NCI-H510A treated with DMSO at 0.1 percent for 48 hours (cell line): ENCODE measurements around the gene RNF180.
"Not testable (repeated sequence)": the region's sequence is repeated elsewhere in the genome, so short reads cannot be mapped to it uniquely, and the experiment has no call there.

Experiments used
- DNase-seq: peaks from one replicate; lab custom pipeline; 2025; lab: John Stamatoyannopoulos, UW

The RNF180 gene

DNA sequence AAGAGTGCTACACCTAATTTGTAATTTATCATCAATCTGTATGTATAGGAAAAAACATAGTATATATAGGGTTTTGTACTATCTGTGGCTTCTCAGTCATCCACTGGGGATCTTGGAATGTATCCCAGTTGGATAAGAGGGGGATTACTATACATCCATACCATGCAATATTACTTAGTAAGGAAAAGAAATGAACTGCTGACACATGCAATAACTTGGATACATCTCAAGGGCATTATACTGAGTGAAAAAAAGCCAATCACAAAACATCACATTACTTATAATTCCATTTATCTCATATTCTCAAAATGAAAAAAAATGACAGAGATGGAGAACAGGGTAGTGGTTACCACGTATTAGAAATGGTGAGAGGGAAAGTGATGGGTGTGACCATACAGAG is 231.9 kb downstream of the RNF180 start:
- no peak for DNase-seq

DNA sequence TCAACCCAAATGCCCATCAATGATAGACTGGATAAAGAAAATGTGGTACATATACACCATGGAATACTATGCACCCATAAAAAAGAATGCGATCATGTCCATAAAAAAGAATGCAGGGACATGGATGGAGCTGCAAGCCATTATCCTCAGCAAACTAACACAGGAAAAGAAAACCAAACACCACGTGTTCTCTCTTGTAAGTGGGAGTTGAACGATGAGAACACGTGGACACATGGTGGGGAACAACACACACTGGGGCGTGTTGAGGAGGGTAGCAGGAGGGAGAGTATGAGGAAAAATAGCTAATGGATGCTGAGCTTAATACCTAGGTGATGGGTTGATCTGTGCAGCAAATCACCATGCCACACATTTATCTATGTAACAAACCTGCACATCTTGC is 233.1 kb downstream of the RNF180 start:
- DNase-seq = not testable (repeated sequence)

DNA sequence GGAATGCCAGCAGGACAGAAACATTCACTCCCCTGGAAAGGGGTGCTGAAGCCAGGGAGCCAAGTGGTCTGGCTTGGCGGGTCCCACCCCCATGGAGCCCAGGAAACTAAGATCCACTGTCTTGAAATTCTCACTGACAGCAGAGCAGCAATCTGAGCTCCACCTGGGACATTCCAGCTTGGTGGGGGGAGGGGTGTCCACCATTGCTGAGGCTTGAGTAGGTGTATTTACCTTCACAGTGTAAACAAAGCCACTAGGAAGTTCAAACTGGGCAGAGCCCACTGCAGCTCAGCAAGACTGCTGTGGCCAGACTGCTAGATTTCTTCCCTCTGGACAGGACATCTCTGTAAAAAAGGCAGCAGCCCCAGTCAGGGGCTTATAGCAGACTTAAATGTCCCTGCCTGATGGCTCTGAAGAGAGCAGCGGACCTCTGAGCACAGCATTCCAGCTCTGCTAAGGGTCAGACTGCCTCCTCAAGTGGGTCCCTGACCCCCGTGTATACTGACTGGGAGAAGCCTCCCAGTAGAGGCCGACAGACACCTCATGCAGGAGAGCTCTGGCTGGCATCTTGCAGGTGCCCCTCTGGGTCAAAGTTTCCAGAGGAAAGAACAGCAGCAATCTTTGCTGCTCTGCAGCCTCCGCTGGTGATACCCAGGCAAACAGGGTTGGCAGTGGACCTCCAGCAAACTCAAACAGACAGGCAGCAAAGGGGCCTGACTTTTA is 241.6 kb downstream of the RNF180 start:
- peak; percentile 9 for DNase-seq

DNA sequence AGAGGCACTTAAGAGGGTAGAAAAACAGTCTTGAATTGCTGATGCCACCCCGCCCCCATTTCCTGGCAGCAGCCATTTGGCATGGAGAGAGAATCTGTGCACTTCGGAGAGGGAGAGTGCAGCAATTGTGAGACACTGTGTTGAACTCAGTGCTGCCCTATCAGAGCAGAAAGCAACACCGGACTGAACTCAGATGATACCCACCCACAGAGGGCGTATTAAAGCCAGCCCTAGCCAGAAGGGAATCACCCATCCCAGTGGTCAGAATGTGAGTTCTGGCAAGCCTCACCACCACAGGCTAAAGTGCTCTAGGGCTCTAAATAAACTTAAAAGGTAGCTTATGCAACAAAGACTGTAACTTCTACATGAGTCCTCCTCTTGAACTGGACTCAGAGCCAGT is 251.7 kb downstream of the RNF180 start:
- peak; percentile 27 for DNase-seq

DNA sequence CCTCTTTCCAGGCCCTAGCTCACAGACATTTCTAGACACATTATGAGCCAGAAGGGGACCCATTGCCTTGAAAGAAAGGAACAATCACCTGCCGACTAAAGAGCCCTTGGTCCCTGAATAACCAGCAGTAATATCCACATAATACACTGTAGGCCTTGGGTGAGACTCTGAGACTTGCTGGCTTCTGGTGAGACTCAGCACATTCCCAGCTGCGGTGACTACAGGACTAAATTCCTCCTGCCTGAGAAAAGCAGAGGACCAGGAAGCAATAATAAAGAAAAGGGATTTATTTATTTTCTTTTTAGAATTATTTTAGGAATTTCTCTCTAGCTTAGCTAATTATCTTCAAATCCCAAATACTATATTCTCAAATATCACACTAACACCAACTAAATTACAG is 252.4 kb downstream of the RNF180 start:
- DNase-seq = no peak
